IMR-90 (cell line): ENCODE results near the gene CIROP. TPM values are rescaled to one million over a fixed set of nuclear protein-coding genes. Genes with fewer than 3 reads are reported as not detected.

Source experiments
- ATAC-seq: fragments of 200-7000 bp; cut with Tn5 transposase; 2 replicates; pipeline ENCODE4 v1.9.1; 2020; ENCODE audit warnings: low read depth, mild to moderate bottlenecking, moderate library complexity
- BruUV-seq: library from RNA; stranded (reverse); fragments of 400-500 nt; replicated peaks from 2 replicates; lab custom pipeline; 2021; lab: Mats Ljungman, UMichigan
- CTCF ChIA-PET: fragments of 300-600 bp; formaldehyde crosslinking; extraction: SDS; loops from one replicate; lab custom pipeline; 2021; ENCODE audit warnings: antibody characterized with exemption; lab: Yijun Ruan, JAX
- POLR2A ChIA-PET: fragments of 300-600 bp; sonication (Branson Sonifier 250); formaldehyde crosslinking; loops from one replicate; lab custom pipeline; 2022; ENCODE audit warnings: antibody characterized with exemption; ENCODE audit not compliant: unreplicated experiment; lab: Charles Lee
- DNase-seq: peaks from one replicate; pipeline ENCODE4 v3.0.0; 2013
- H2AFZ ChIP-seq: replicated peaks from 2 replicates; pipeline ENCODE3; 2013; ENCODE audit warnings: low read length, mild to moderate bottlenecking; ENCODE audit not compliant: poor library complexity
- H2AK5ac ChIP-seq: 2 replicates; pipeline ENCODE4 v1.6.1; 2013; ENCODE audit warnings: low read depth, low read length, inconsistent platforms
- H2AK9ac ChIP-seq: replicated peaks from 2 replicates; pipeline ENCODE3; 2013; ENCODE audit warnings: mild to moderate bottlenecking, low read depth, low read length, moderate library complexity; ENCODE audit not compliant: poor library complexity
- H2BK120ac ChIP-seq: 2 replicates; pipeline ENCODE4 v1.6.1; 2013; ENCODE audit warnings: low read depth, low read length, inconsistent platforms
- H2BK15ac ChIP-seq: 3 replicates; pipeline ENCODE4 v1.6.1; 2013; ENCODE audit warnings: low read depth, low read length, inconsistent platforms
- H2BK20ac ChIP-seq: 2 replicates; pipeline ENCODE4 v1.6.1; 2013; ENCODE audit warnings: low read depth, mild to moderate bottlenecking, inconsistent platforms, low read length, moderate library complexity
- H2BK5ac ChIP-seq: 2 replicates; pipeline ENCODE4 v1.6.1; 2013; ENCODE audit warnings: mild to moderate bottlenecking, low read depth, low read length, inconsistent platforms; ENCODE audit not compliant: poor library complexity, severe bottlenecking
- H3K14ac ChIP-seq: replicated peaks from 2 replicates; pipeline ENCODE4 v1.6.1; 2013; ENCODE audit warnings: low read depth, low read length, inconsistent platforms
- H3K18ac ChIP-seq: 2 replicates; pipeline ENCODE4 v1.6.1; 2013; ENCODE audit warnings: low read depth, low read length, control low read depth
- H3K23ac ChIP-seq: 2 replicates; pipeline ENCODE4 v1.6.1; 2013; ENCODE audit warnings: low read depth, low read length, inconsistent platforms
- H3K27ac ChIP-seq: 2 replicates; pipeline ENCODE4 v1.5.1; 2013; ENCODE audit warnings: mild to moderate bottlenecking, control low read depth, low read length; ENCODE audit not compliant: insufficient read depth
- H3K27me3 ChIP-seq: 2 replicates; pipeline ENCODE4 v1.6.1; 2013; ENCODE audit warnings: low read length; ENCODE audit not compliant: control insufficient read depth, insufficient read depth
- H3K36me3 ChIP-seq: 2 replicates; pipeline ENCODE4 v1.6.1; 2013; ENCODE audit warnings: low read length, mixed read lengths; ENCODE audit not compliant: control insufficient read depth, insufficient read depth
- H3K4ac ChIP-seq: 2 replicates; pipeline ENCODE4 v1.6.1; 2013; ENCODE audit warnings: low read depth, low read length, inconsistent platforms
- H3K4me1 ChIP-seq: 2 replicates; pipeline ENCODE4 v1.6.1; 2013; ENCODE audit warnings: low read length, mixed read lengths; ENCODE audit not compliant: control insufficient read depth, insufficient read depth
- H3K4me2 ChIP-seq: 2 replicates; pipeline ENCODE4 v1.6.1; 2013; ENCODE audit warnings: low read depth, mild to moderate bottlenecking, control low read depth, low read length, moderate library complexity
- H3K4me3 ChIP-seq: 2 replicates; pipeline ENCODE4 v1.5.1; 2013; ENCODE audit warnings: low read depth, mild to moderate bottlenecking, control low read depth, low read length, moderate library complexity; ENCODE audit not compliant: insufficient read depth
- H3K56ac ChIP-seq: 2 replicates; pipeline ENCODE4 v1.6.1; 2013; ENCODE audit warnings: low read length, inconsistent platforms; ENCODE audit not compliant: insufficient read depth; ENCODE audit errors: extremely low read depth
- H3K79me1 ChIP-seq, 2 experiments: 2 replicates each; pipeline ENCODE4 v1.6.1; 2013; ENCODE audit warnings: low read length in 2 of 2, inconsistent platforms in 1 of 2, low read depth in 1 of 2
- H3K9ac ChIP-seq: 2 replicates; pipeline ENCODE4 v1.6.1; 2013; ENCODE audit warnings: low read depth, low read length, control low read depth
- H3K9me1 ChIP-seq: 2 replicates; pipeline ENCODE4 v1.6.1; 2013; ENCODE audit warnings: low read length, inconsistent platforms; ENCODE audit not compliant: insufficient read depth
- H3K9me3 ChIP-seq: 2 replicates; pipeline ENCODE4 v1.6.1; 2013; ENCODE audit warnings: low read length; ENCODE audit not compliant: control insufficient read depth, insufficient read depth
- H4K20me1 ChIP-seq: 2 replicates; pipeline ENCODE4 v1.6.1; 2013; ENCODE audit warnings: low read length, inconsistent platforms; ENCODE audit not compliant: insufficient read depth
- H4K5ac ChIP-seq: 2 replicates; pipeline ENCODE4 v1.6.1; 2013; ENCODE audit warnings: mild to moderate bottlenecking, low read depth, low read length, control low read depth
- H4K8ac ChIP-seq, 2 experiments: 2 replicates each; pipeline ENCODE4 v1.6.1; 2013; ENCODE audit warnings: low read depth in 2 of 2, low read length in 2 of 2, control low read depth in 1 of 2, inconsistent platforms in 1 of 2
- H4K91ac ChIP-seq: 2 replicates; pipeline ENCODE4 v1.6.1; 2013; ENCODE audit warnings: low read depth, low read length, inconsistent platforms; ENCODE audit not compliant: insufficient read depth
- CEBPB ChIP-seq: IDR thresholded peaks from 2 replicates; pipeline ENCODE4 v1.6.1; 2012; ENCODE audit warnings: low read depth, low read length, improper control_type of control experiment
- FOS ChIP-seq: fragments of 150-350 bp; IDR thresholded peaks from 2 replicates; pipeline ENCODE4 v1.6.1; 2016; ENCODE audit warnings: low read depth, low read length
- POLR2A ChIP-seq: IDR thresholded peaks from 2 replicates; pipeline ENCODE4 v1.6.1; 2012; ENCODE audit warnings: mild to moderate bottlenecking, low read depth, low read length
- RAD21 ChIP-seq: IDR thresholded peaks from 2 replicates; pipeline ENCODE4 v1.6.1; 2012; ENCODE audit warnings: low read length, improper control_type of control experiment
- WGBS, 2 experiments: methylation state at CpG; one replicate each; pipeline versions ENCODE4 v1.1.5 to v1.1.7; 2013; ENCODE audit warnings: missing lambda C conversion rate in 2 of 2; ENCODE audit not compliant: insufficient read length in 1 of 2; ENCODE audit errors: extremely low coverage in 2 of 2; 5-methylcytosine and 5-hydroxymethylcytosine counted together
- dilution Hi-C: fragments of 300-500 bp; cut with HindIII; formaldehyde crosslinking; loops from one replicate; pipeline ENCODE4 v1.14.3; 2018; ENCODE audit warnings: low sequenced_read_pairs; ENCODE audit not compliant: unreplicated experiment
- in situ Hi-C: fragments of 300-500 bp; cut with MboI; formaldehyde crosslinking; loops from 3 replicates; pipeline ENCODE4 v1.14.3; 2019; ENCODE audit warnings: low sequenced_read_pairs, inconsistent platforms, mixed read lengths
- intact Hi-C: fragments of 100-400 bp; cut with micrococcal nuclease; formaldehyde crosslinking; loops from 2 replicates; pipeline ENCODE4 v1.10.0; 2022
- polyA plus RNA-seq, 3 experiments: library from polyadenylated mRNA; depleted of rRNA; stranded (reverse); fragments of >200 nt; gene quantifications; 2 replicates each; pipeline ENCODE4 v1.2.3, GENCODE V29; 2012; ENCODE audit warnings: low replicate concordance in 1 of 3
- total RNA-seq: library from RNA; depleted of rRNA; stranded (reverse); fragments of >200 nt; gene quantifications from 2 replicates; pipeline ENCODE4 v1.2.3, GENCODE V29; 2012

Gene CIROP
- total and polyA plus RNA-seq, 2 of the 4 experiments (the other 2 are of a cell fraction): 0.31 to 0.36 TPM

- H2BK20ac ChIP-seq: peak overlapping the region; percentile 94
- peak overlapping the region; percentile 93 for H3K27ac ChIP-seq
- TF ChIP-seq POLR2A: peak; percentile 26; the same call in 1 of the 2 replicates
- TF ChIP-seq CEBPB: no peak
- TF ChIP-seq FOS: no peak
- no peak for TF ChIP-seq RAD21
- no peak overlapping the region for H2AFZ ChIP-seq
- H3K4me3 ChIP-seq: no peak overlapping the region
- H2BK5ac ChIP-seq: peak overlapping the region; percentile 90
- peak overlapping the region; percentile 84 for H2AK9ac ChIP-seq
- peaks cover 21 to 47% of the 10 kb centered on the region in 2 experiments for H3K79me1 ChIP-seq
- peak overlapping the region; percentile 53 to 79 for H4K8ac ChIP-seq
- DNase-seq (peak; percentile 52), ATAC-seq (peak; percentile 15; the same call in 1 of the 2 replicates)
- H3K9ac ChIP-seq: peak overlapping the region; percentile 11; the same call in 1 of the 2 replicates
- peak overlapping the region; percentile 94 for H3K14ac ChIP-seq
- CTCF ChIA-PET: interaction anchor here (1.5 to 2.5 kb wide), 2 partner anchors 11 to 16 kb away, joined by 8 read pairs; partner anchors contain the start of genes ACIN1 and C14orf119
- peak overlapping the region; percentile 75; the same call in 1 of the 2 replicates for H3K18ac ChIP-seq
- H3K23ac ChIP-seq: peak overlapping the region; percentile 81
- peak overlapping the region; percentile 90 for H2AK5ac ChIP-seq
- peak overlapping the region; percentile 89 for H4K91ac ChIP-seq
- peak overlapping the region; percentile 13; the same call in 1 of the 2 replicates for H3K4me2 ChIP-seq
- peaks cover 48% of the 10 kb centered on the region for H3K36me3 ChIP-seq
- POLR2A ChIA-PET: interaction anchor here (1.0 to 1.7 kb wide), 4 partner anchors 8 to 16 kb away, joined by 3 to 6 read pairs (median 4); partner anchors contain the start of genes ACIN1 and C14orf119
- peaks cover 6% of the 10 kb centered on the region for H3K9me1 ChIP-seq
- peaks cover 14% of the 10 kb centered on the region for H3K4me1 ChIP-seq
- H4K5ac ChIP-seq: peak overlapping the region; percentile 43; the same call in 1 of the 2 replicates
- BruUV-seq: no TSS peak
- dilution Hi-C loops: no loop called here
- peak overlapping the region; percentile 46; the same call in 2 of the 3 replicates for H2BK15ac ChIP-seq
- H3K27me3 ChIP-seq: no peaks in the 10 kb centered on the region
- H3K4ac ChIP-seq: peak overlapping the region; percentile 96
- H4K20me1 ChIP-seq: no peaks in the 10 kb centered on the region
- no peaks in the 10 kb centered on the region for H3K9me3 ChIP-seq
- H2BK120ac ChIP-seq: peak overlapping the region; percentile 91
- in situ Hi-C loops: loop anchor here (25.0 kb wide), 1 partner anchor 1058 kb away; the partner anchor contains the start of genes EMC9, FITM1, PSME1 and PSME2
- no CpG with 5 or more reads among the region's 2 CpGs for WGBS, 2 experiments
- intact Hi-C loops: loop anchor here (2.0 to 5.0 kb wide), 2 partner anchors 15 to 108 kb away; partner anchors contain the start of genes ACIN1 and C14orf119
- H3K56ac ChIP-seq: peak overlapping the region; percentile 12
Measured at GRCh38 chr14:23079716-23080115, 25.1 kb downstream of the CIROP start.
